GM12874 (cell line): Measurements from ENCODE around the gene SLC6A19.

Experiments
- CTCF ChIP-seq: IDR thresholded peaks from 2 replicates; pipeline ENCODE4 v1.5.1; 2011; ENCODE audit warnings: low read depth, mild to moderate bottlenecking, control low read depth, low read length, moderate library complexity; ENCODE audit not compliant: insufficient read depth

SLC6A19 gene

GRCh38 chr5:1259806-1260480, 58.5 kb downstream of the SLC6A19 start:
- TF ChIP-seq CTCF, result no peak

GRCh38 chr5:1261643-1262042, 60.2 kb downstream of the SLC6A19 start:
- no peak for TF ChIP-seq CTCF

DNA sequence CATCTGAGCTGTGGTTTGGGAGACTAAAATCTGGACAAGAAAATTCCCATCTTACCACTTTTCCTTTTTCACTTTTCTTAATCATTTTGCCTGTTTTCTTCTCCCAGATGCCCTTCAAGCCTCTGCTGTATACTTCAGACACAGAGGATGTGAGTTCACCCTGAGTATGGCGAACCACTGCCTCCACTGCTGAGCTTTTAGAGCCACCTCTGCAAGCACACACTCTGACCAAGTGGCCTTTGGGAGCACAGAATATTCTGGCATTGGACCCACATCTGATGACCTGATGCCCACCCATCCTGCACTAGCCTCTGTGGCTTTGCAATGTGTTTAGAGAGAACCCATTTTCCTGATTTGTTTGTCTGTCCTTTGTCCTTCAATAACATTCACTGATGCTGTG, 61.0 kb downstream of the SLC6A19 start:
- no peak for TF ChIP-seq CTCF

DNA sequence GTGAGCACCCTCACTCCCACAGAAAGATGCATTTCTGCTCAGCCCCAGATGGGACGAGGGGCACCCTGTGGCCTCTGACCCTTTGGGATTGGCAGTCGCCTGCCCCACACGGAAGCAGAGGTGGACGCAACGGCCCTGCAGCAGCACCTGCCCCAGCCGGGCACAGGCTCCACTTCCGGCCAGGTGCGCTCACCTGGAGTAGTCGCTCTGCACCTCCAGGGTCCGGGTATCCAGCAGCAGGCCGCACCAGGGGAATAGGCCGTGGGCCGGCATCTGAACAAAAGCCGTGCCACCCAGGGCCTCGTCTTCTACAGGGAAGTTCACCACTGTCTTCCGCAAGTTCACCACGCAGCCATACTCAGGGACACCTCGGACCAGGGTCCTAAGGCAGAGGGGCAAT, 62.8 kb downstream of the SLC6A19 start:
- TF ChIP-seq CTCF, result no peak

DNA sequence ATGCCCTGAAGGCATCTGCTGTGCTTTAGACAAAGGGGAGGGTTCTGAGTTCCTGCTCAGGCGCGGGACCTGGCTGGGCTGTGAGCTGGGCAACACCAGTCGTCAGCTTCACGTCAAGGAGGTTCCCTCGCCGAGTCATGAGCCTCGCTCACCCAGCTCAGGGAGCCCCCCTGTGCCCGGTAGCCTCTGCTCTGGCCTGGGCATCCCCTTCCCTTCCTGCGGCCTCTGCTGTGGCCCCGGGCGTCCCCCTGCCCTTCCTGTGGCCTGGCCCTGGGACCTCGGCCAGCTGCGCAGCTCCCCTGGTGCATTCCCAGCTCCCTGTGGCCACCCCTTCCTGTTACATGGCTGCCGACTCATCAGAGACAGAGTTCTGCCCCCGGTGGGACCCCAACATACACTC, 63.6 kb downstream of the SLC6A19 start:
- no peak for TF ChIP-seq CTCF

DNA sequence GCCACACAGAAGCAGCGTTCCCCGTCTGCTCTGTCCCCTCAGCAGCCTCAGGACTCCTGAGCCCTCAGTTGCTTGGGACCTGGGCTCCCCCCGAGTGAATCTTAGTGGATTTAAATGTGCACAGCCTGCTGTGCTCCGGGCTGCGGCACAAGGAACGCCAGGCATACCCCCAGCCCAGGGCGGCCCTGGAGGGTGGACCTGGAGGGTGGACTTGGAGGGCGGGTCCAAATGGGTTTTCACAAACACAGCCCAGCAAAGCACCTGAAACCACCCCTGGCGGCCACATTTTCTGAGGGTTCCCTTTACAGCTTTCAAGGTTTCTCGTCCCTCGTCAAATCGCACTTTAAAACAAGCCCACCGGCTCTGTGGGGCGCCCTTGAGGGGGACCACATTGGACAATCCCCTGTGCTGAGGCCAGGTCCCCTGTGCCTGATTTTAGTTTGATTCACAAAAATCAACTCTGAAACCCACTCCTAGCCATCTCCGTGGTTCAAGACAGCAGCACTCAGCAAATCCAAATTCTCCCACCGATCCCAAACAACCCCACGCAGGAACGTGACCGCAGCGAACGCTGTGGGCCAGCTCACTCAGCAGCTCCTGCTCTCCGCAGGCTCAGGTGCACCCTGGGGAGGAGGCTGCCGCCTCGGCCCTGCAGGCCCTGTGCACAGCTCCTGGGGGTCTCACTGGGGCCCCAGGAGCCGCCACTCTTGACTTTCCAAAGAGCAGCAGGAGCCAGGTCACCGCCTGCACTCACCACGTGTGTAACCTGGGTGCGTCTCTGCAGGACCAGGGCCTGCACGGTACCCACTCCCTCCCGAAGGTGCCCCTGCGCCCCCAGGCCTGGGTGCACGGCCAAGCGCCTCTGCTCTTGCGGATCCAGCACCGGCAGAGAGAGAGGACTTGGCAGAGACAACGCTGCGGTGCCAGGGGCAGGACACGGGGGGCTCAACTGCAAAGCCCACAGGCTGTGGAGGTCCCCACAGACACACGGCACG, 64.4 kb downstream of the SLC6A19 start:
- TF ChIP-seq CTCF, result no peak

DNA sequence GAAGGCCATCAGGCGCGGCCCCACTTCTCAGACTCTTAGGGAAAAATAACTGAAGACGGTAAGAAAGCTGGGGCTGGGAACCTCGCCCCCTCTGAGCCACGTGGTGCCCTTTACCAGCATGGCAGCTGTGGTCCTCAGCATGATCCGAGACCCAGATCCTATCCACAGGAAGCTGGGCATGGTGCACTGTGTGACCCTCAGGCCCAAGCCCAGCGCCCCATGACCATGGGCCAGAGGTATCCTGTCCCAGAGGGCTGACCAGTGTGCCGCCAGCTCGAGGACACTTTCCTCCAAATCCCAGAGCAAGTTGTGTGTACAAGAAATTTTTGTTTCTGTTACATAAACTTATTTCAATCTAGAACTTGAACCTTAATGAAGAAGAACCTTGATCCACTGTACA, 65.4 kb downstream of the SLC6A19 start:
- no peak for TF ChIP-seq CTCF
